Measurements from ENCODE around the gene DAND5. TPM values are rescaled to one million over a fixed set of nuclear protein-coding genes. Genes with fewer than 3 reads are reported as not detected.

Gene DAND5
- total and polyA plus RNA-seq, 10 of the 15 experiments (the other 5 are each of a cell fraction or from before 2014, with no cell fraction given) = 0.06 to 0.15 (median 0.12) TPM; not detected in 5

DNA sequence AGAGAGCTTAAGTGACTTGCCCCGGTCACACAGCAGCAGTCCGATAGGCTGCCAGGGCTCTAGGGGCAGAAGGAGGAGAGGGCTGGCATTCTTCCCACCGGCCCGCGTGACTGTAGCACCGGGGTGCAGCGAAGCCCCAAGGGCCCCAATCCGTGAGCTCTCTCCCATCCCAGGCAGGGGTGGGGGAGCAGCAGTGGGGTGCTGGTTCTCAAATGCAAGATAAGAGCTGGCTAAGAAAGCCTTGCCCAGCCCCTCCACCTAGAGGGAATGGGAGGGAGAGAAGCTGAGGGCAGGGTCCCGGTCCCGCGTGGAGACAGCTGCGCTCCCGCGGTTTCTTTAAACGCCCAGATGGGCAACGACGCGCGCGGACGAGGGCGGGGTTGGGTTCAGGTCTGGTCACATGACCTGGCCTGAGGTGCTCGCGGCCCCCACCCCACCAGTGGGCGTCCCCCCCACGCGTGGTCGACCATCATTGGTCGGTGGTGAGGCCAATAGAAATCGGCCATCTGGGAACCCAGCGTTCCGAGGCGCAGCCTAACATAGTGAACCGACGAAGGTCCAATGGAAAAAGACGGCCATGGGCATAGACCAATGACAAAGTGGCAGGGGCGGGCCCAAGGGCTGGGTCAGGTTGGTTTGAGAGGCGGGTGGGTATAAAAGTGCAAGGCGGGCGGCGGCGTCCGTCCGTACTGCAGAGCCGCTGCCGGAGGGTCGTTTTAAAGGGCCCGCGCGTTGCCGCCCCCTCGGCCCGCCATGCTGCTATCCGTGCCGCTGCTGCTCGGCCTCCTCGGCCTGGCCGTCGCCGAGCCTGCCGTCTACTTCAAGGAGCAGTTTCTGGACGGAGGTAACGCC lies 31.2 kb upstream of the DAND5 start, which contains the start of gene CALR (continued):
- TF ChIP-seq SRF (IDR thresholded peaks at IDR 0.05; ENCODE audit: low read depth in 2 of 2, low read length in 2 of 2) = no peak
- TF ChIP-seq ASH2L (IDR thresholded peaks at IDR 0.05; ENCODE audit: borderline replicate concordance, low read depth) = no peak
- no peak for TF ChIP-seq JUNB (IDR thresholded peaks at IDR 0.05)
- TF ChIP-seq EZH2 (IDR thresholded peaks at IDR 0.05; ENCODE audit: borderline replicate concordance, control insufficient read depth, low read depth, low read length) = no peak
- peak; percentile 80 for TF ChIP-seq HDAC6 (IDR thresholded peaks at IDR 0.05; ENCODE audit: unreplicated experiment)
- TF ChIP-seq CBX5 (IDR thresholded peaks at IDR 0.05; ENCODE audit: low read depth) = no peak
- peak; percentile 90 for TF ChIP-seq USF1 (IDR thresholded peaks at IDR 0.05; ENCODE audit: borderline replicate concordance, extremely low read length, insufficient read depth, low read depth, low read length)
- TF ChIP-seq, protein P1, sequence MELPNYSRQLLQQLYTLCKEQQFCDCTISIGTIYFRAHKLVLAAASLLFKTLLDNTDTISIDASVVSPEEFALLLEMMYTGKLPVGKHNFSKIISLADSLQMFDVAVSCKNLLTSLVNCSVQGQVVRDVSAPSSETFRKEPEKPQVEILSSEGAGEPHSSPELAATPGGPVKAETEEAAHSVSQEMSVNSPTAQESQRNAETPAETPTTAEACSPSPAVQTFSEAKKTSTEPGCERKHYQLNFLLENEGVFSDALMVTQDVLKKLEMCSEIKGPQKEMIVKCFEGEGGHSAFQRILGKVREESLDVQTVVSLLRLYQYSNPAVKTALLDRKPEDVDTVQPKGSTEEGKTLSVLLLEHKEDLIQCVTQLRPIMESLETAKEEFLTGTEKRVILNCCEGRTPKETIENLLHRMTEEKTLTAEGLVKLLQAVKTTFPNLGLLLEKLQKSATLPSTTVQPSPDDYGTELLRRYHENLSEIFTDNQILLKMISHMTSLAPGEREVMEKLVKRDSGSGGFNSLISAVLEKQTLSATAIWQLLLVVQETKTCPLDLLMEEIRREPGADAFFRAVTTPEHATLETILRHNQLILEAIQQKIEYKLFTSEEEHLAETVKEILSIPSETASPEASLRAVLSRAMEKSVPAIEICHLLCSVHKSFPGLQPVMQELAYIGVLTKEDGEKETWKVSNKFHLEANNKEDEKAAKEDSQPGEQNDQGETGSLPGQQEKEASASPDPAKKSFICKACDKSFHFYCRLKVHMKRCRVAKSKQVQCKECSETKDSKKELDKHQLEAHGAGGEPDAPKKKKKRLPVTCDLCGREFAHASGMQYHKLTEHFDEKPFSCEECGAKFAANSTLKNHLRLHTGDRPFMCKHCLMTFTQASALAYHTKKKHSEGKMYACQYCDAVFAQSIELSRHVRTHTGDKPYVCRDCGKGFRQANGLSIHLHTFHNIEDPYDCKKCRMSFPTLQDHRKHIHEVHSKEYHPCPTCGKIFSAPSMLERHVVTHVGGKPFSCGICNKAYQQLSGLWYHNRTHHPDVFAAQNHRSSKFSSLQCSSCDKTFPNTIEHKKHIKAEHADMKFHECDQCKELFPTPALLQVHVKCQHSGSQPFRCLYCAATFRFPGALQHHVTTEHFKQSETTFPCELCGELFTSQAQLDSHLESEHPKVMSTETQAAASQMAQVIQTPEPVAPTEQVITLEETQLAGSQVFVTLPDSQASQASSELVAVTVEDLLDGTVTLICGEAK (IDR thresholded peaks at IDR 0.05; ENCODE audit: borderline replicate concordance) = peak; percentile 18; the same call in 1 of the 2 replicates
- 0 out of 2 replicates have a peak, but pooled peaks have one; percentile 26 for TF ChIP-seq BRCA1 (IDR thresholded peaks at IDR 0.05; ENCODE audit: low read depth, low read length)
- TF ChIP-seq FOXM1 (IDR thresholded peaks at IDR 0.05; ENCODE audit: low read depth, low read length) = no peak; the same call in 1 of the 2 replicates
- TF ChIP-seq TBL1XR1 (IDR thresholded peaks at IDR 0.05; ENCODE audit: low read depth, low read length) = no peak
- TF ChIP-seq GABPA (IDR thresholded peaks at IDR 0.05; ENCODE audit: low read depth) = no peak
- TF ChIP-seq CBX3 (IDR thresholded peaks at IDR 0.05; ENCODE audit: borderline replicate concordance, low read depth) = no peak
- TF ChIP-seq, protein P2, sequence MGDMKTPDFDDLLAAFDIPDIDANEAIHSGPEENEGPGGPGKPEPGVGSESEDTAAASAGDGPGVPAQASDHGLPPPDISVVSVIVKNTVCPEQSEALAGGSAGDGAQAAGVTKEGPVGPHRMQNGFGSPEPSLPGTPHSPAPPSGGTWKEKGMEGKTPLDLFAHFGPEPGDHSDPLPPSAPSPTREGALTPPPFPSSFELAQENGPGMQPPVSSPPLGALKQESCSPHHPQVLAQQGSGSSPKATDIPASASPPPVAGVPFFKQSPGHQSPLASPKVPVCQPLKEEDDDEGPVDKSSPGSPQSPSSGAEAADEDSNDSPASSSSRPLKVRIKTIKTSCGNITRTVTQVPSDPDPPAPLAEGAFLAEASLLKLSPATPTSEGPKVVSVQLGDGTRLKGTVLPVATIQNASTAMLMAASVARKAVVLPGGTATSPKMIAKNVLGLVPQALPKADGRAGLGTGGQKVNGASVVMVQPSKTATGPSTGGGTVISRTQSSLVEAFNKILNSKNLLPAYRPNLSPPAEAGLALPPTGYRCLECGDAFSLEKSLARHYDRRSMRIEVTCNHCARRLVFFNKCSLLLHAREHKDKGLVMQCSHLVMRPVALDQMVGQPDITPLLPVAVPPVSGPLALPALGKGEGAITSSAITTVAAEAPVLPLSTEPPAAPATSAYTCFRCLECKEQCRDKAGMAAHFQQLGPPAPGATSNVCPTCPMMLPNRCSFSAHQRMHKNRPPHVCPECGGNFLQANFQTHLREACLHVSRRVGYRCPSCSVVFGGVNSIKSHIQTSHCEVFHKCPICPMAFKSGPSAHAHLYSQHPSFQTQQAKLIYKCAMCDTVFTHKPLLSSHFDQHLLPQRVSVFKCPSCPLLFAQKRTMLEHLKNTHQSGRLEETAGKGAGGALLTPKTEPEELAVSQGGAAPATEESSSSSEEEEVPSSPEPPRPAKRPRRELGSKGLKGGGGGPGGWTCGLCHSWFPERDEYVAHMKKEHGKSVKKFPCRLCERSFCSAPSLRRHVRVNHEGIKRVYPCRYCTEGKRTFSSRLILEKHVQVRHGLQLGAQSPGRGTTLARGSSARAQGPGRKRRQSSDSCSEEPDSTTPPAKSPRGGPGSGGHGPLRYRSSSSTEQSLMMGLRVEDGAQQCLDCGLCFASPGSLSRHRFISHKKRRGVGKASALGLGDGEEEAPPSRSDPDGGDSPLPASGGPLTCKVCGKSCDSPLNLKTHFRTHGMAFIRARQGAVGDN (IDR thresholded peaks at IDR 0.05) = peak; percentile 88
- TF ChIP-seq NR2C2 (IDR thresholded peaks at IDR 0.05; ENCODE audit: borderline replicate concordance, control insufficient read depth, insufficient read length, low read depth) = no peak
- TF ChIP-seq, protein P3, sequence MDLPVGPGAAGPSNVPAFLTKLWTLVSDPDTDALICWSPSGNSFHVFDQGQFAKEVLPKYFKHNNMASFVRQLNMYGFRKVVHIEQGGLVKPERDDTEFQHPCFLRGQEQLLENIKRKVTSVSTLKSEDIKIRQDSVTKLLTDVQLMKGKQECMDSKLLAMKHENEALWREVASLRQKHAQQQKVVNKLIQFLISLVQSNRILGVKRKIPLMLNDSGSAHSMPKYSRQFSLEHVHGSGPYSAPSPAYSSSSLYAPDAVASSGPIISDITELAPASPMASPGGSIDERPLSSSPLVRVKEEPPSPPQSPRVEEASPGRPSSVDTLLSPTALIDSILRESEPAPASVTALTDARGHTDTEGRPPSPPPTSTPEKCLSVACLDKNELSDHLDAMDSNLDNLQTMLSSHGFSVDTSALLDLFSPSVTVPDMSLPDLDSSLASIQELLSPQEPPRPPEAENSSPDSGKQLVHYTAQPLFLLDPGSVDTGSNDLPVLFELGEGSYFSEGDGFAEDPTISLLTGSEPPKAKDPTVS (IDR thresholded peaks at IDR 0.05; ENCODE audit: low read depth, low read length) = no peak
- TF ChIP-seq SREBF1 (IDR thresholded peaks at IDR 0.05; ENCODE audit: low read length) = no peak
- no peak; the same call in 1 of the 2 replicates for TF ChIP-seq NFXL1 (IDR thresholded peaks at IDR 0.05; ENCODE audit: borderline replicate concordance)
- TF ChIP-seq SMAD5 (IDR thresholded peaks at IDR 0.05; ENCODE audit: low read depth) = peak; percentile 96

Data from GM12878 (cell line).